Mucosa of descending colon (tissue), 3 donors: Measurements from ENCODE around the gene MRPL30. TPM values are rescaled to one million over a fixed set of nuclear protein-coding genes. Genes with fewer than 3 reads are reported as not detected.
A peak's percentile ranks its signal among the peaks of the same experiment; 100 is the strongest.

Experiments used
- ATAC-seq: fragments of 200-7000 bp; cut with Tn5 transposase; one replicate; pipeline ENCODE4 v1.9.1; 2020; ENCODE audit warnings: mild to moderate bottlenecking, moderate library complexity
- DNase-seq, 3 donors: peaks; one replicate each; pipeline ENCODE4 v3.0.0-alpha.2; 2020
- H3K36me3 ChIP-seq: fragments of 200-600 bp; one replicate; pipeline ENCODE4 v1.8.0; 2021; ENCODE audit warnings: low read depth, mild to moderate bottlenecking
- H3K4me1 ChIP-seq: fragments of 200-600 bp; one replicate; pipeline ENCODE4 v1.8.0; 2021; ENCODE audit warnings: low read depth, mild to moderate bottlenecking
- H3K4me3 ChIP-seq: fragments of 200-600 bp; one replicate; pipeline ENCODE4 v1.8.0; 2021; ENCODE audit warnings: mild to moderate bottlenecking
- H3K9me3 ChIP-seq: fragments of 200-600 bp; one replicate; pipeline ENCODE4 v1.8.0; 2021; ENCODE audit warnings: mild to moderate bottlenecking
- intact Hi-C, 2 donors: fragments of 100-400 bp; cut with DNase I in 1 of 2; cut with micrococcal nuclease in 1 of 2; formaldehyde crosslinking; loops; one replicate each; pipeline versions ENCODE4 v1.11.0 to v1.11.1; 2022; cut with DNase I, micrococcal nuclease
- total RNA-seq, 3 donors: library from RNA; stranded (reverse); fragmentation: NEBNext Ultra II Directional in 2 of 3; extraction: Animal tissue kit (Norgen Biotek cat#: 25700) in 2 of 3; gene quantifications; one replicate each; pipeline versions ENCODE4 v1.2.1 to v1.2.4, GENCODE V29; 2021 to 2023
- TF ChIP-seq, protein P1 (sequence below): fragments of 200-600 bp; IDR thresholded peaks from one replicate; pipeline ENCODE4 v1.8.0; 2022; ENCODE audit warnings: antibody characterized with exemption, mild to moderate bottlenecking
- donor health status: DM: no; HTN: no; CAD: no; lungs with moderate emphysema.
- donor health status: DM: no; HTN: no; CAD: no.
- donor health status: DM: no; HTN: yes; CAD: no.

MRPL30 gene
- total RNA-seq, 3 donors from 2014 or later = 22.5 to 23.2 (median 23.0) TPM

- Histone ChIP-seq H3K36me3 (no peaks in the 10 kb centered on the region), H3K4me1 (peaks cover 6% of the 10 kb centered on the region), H3K4me3 (peak within 1 kb of the TSS; percentile 36), H3K9me3 (no peaks in the 10 kb centered on the region)
- ATAC-seq = peak; percentile 97
- TF ChIP-seq, protein P1, sequence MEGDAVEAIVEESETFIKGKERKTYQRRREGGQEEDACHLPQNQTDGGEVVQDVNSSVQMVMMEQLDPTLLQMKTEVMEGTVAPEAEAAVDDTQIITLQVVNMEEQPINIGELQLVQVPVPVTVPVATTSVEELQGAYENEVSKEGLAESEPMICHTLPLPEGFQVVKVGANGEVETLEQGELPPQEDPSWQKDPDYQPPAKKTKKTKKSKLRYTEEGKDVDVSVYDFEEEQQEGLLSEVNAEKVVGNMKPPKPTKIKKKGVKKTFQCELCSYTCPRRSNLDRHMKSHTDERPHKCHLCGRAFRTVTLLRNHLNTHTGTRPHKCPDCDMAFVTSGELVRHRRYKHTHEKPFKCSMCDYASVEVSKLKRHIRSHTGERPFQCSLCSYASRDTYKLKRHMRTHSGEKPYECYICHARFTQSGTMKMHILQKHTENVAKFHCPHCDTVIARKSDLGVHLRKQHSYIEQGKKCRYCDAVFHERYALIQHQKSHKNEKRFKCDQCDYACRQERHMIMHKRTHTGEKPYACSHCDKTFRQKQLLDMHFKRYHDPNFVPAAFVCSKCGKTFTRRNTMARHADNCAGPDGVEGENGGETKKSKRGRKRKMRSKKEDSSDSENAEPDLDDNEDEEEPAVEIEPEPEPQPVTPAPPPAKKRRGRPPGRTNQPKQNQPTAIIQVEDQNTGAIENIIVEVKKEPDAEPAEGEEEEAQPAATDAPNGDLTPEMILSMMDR = no peak
- DNase-seq = peak; percentile 97 to 99 (median 98)
- intact Hi-C loops = no loop called here
Observed at GRCh38 chr2:99141110-99142108, 39.6 kb upstream of the MRPL30 start, which contains the start of gene C2orf15. TSS of gene C2orf15 (plus strand) at chr2:99141707. CDS start at chr2:99150559, 8,852 bp downstream.

- intact Hi-C loops = no loop called here
- TF ChIP-seq, protein P1 = no peak
- ATAC-seq (no peak), DNase-seq (no peak)
- no peaks in the 10 kb centered on the region for H3K9me3 ChIP-seq
- H3K4me3 ChIP-seq = no peak overlapping the region
- peaks cover 6% of the 10 kb centered on the region for H3K4me1 ChIP-seq
- no peaks in the 10 kb centered on the region for H3K36me3 ChIP-seq
Observed at GRCh38 chr2:99150706-99151105, 30.3 kb upstream of the MRPL30 start.

GRCh38 chr2:99152199-99152895 is 28.6 kb upstream of the MRPL30 start:
- H3K36me3 ChIP-seq = no peaks in the 10 kb centered on the region
- ATAC-seq (no peak), DNase-seq (no peak)
- TF ChIP-seq, protein P1 = no peak
- peaks cover 13% of the 10 kb centered on the region for H3K4me1 ChIP-seq
- no peaks in the 10 kb centered on the region for H3K9me3 ChIP-seq
- intact Hi-C loops = no loop called here
- H3K4me3 ChIP-seq = no peak overlapping the region

GRCh38 chr2:99153921-99154604 is 26.9 kb upstream of the MRPL30 start:
- peaks cover 13% of the 10 kb centered on the region for H3K4me1 ChIP-seq
- no peak for ATAC-seq
- H3K9me3 ChIP-seq = no peaks in the 10 kb centered on the region
- TF ChIP-seq, protein P1 = no peak
- H3K4me3 ChIP-seq = peak overlapping the region; percentile 38
- H3K36me3 ChIP-seq = no peaks in the 10 kb centered on the region
- peak in 1 of 3 donors; percentile 14 for DNase-seq
- intact Hi-C loops = no loop called here
